HUES48 (cell line): ENCODE measurements around the gene OGN.

ENCODE experiments used
- H3K27ac ChIP-seq: one replicate; pipeline ENCODE4 v1.7.0; 2013; ENCODE audit warnings: low read depth, low read length, inconsistent platforms
- H3K27me3 ChIP-seq: 2 replicates; pipeline ENCODE4 v1.6.1; 2013; ENCODE audit warnings: mild to moderate bottlenecking, low read length; ENCODE audit not compliant: control insufficient read depth, insufficient read depth
- H3K36me3 ChIP-seq: 2 replicates; pipeline ENCODE4 v1.6.1; 2013; ENCODE audit warnings: low read length; ENCODE audit not compliant: control insufficient read depth, insufficient read depth
- H3K4me1 ChIP-seq: 2 replicates; pipeline ENCODE4 v1.6.1; 2013; ENCODE audit warnings: mild to moderate bottlenecking, low read length; ENCODE audit not compliant: control insufficient read depth, insufficient read depth
- H3K4me3 ChIP-seq: 2 replicates; pipeline ENCODE4 v1.5.1; 2013; ENCODE audit warnings: mild to moderate bottlenecking, low read depth, low read length
- H3K9ac ChIP-seq: 2 replicates; pipeline ENCODE4 v1.6.1; 2013; ENCODE audit warnings: mild to moderate bottlenecking, low read depth, low read length, moderate library complexity
- H3K9me3 ChIP-seq: 2 replicates; pipeline ENCODE4 v1.6.1; 2013; ENCODE audit warnings: low read length; ENCODE audit not compliant: control insufficient read depth, insufficient read depth

Gene OGN

DNA sequence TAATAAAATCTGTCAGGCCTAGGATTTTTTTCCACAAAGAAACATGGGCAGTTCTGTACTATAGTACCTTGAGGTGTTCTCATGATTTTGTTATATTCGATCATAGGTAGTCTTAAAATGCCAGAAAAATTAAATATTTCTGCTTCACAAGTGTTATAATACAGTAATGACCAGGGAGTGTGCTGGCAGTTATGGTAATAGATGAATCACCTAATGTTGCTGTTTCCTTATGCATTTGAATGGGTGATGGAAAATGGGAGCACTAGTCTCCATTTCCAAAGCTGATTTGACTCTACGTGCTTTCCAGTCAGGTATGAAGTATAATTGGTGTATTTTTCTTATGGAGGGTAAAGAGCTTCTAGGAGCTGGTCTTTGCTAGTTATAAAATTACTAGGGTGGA, 23.8 kb downstream of the OGN start:
- H3K27ac ChIP-seq, result no peak overlapping the region
- peaks cover 25% of the 10 kb centered on the region; the same call in 1 of the 2 replicates for H3K4me1 ChIP-seq
- H3K27me3 ChIP-seq, result no peaks in the 10 kb centered on the region
- no peak overlapping the region for H3K9ac ChIP-seq
- no peak overlapping the region for H3K4me3 ChIP-seq
- no peaks in the 10 kb centered on the region for H3K36me3 ChIP-seq
- no peaks in the 10 kb centered on the region for H3K9me3 ChIP-seq

DNA sequence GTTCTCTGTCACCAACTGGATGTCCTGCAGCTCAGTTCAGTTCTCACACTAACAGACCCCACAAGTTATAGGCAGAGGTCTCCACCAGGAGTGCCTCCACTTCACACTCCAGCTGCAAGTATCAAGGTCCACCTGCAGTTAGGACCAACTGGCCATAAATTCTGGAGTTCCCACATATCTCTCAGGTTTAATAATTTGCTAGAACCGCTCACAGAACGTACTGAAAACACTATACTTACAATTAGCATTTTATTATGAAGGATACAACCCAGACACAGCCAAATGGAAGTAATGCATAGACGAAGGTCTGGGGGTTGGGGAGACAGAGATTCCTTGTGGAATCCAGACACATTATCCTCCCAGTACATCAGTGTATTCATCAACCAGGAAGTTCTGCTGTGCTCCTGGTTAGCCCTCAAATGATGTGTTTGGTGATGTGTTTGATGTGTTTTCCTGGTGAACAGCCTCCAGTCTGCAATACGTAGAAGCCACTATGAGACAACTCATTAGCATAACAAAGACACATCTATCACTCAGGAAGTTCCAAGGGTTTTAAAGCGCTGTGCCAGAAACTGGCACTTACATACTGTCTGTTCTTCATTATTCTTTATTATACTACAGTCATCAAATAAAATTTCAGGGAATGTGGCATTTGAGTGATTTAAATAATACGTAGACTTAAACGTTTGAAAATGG, 25.4 kb downstream of the OGN start:
- H3K9me3 ChIP-seq, result no peaks in the 10 kb centered on the region
- H3K4me1 ChIP-seq, result peaks cover 25% of the 10 kb centered on the region; the same call in 1 of the 2 replicates
- no peak overlapping the region for H3K4me3 ChIP-seq
- no peaks in the 10 kb centered on the region for H3K27me3 ChIP-seq
- no peaks in the 10 kb centered on the region for H3K36me3 ChIP-seq
- H3K27ac ChIP-seq, result no peak overlapping the region
- H3K9ac ChIP-seq, result no peak overlapping the region

DNA sequence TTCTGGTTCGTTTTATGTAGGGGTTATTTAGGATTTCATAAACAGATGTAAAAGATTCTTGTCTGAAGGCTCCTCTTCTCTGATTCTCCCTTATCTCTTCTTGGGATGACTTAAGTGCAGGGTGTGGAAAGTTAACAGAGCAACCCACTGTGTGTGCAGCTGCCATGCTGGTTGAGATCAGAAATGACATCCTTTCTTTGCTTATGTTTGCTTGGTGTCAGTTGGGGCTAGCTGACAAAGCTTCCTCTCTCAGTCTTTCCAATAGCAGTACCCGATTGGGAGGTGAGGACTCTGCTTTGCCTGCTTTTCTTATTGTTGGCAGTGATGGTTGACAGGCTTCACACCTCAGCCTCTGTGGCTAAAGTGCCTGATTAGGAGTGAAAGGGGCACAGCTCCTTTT, 26.5 kb downstream of the OGN start:
- no peaks in the 10 kb centered on the region for H3K9me3 ChIP-seq
- no peak overlapping the region for H3K9ac ChIP-seq
- H3K4me1 ChIP-seq, result peaks cover 25% of the 10 kb centered on the region; the same call in 1 of the 2 replicates
- H3K36me3 ChIP-seq, result no peaks in the 10 kb centered on the region
- no peak overlapping the region for H3K27ac ChIP-seq
- no peaks in the 10 kb centered on the region for H3K27me3 ChIP-seq
- no peak overlapping the region for H3K4me3 ChIP-seq

GRCh38 chr9:92373167-92373566, 31.2 kb downstream of the OGN start:
- Histone ChIP-seq H3K9ac (no peak overlapping the region), H3K36me3 (no peaks in the 10 kb centered on the region), H3K27me3 (no peaks in the 10 kb centered on the region), H3K27ac (no peak overlapping the region), H3K9me3 (no peaks in the 10 kb centered on the region), H3K4me1 (peaks cover 15% of the 10 kb centered on the region), H3K4me3 (no peak overlapping the region)

DNA sequence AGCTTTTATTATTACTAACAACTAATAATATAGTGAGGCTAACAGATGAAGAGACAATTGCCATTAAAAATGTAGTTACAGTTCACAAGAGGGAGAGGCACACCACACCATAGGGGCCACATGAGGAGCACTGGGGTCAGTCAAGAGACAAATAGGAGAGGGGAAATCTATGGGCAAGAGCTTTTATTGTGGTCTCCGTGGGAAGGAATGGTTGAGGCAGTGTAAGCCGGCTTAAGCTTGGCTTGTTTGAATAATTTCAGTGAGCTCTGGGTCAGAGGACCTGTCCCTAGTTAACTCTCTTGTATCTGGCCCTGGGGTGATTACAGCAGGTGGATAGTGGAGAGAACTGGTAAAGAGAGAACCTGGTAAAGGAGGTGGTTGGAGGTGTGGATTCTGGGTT, 35.3 kb downstream of the OGN start:
- Histone ChIP-seq H3K9me3 (no peaks in the 10 kb centered on the region), H3K4me3 (no peak overlapping the region), H3K9ac (no peak overlapping the region), H3K27ac (no peak overlapping the region), H3K36me3 (no peaks in the 10 kb centered on the region), H3K27me3 (no peaks in the 10 kb centered on the region), H3K4me1 (peaks cover 10% of the 10 kb centered on the region)

GRCh38 chr9:92360083-92360482, 44.3 kb downstream of the OGN start:
- Histone ChIP-seq H3K9ac (no peak overlapping the region), H3K27ac (no peak overlapping the region), H3K4me1 (no peaks in the 10 kb centered on the region), H3K27me3 (no peaks in the 10 kb centered on the region), H3K9me3 (no peaks in the 10 kb centered on the region), H3K36me3 (no peaks in the 10 kb centered on the region), H3K4me3 (no peak overlapping the region)

DNA sequence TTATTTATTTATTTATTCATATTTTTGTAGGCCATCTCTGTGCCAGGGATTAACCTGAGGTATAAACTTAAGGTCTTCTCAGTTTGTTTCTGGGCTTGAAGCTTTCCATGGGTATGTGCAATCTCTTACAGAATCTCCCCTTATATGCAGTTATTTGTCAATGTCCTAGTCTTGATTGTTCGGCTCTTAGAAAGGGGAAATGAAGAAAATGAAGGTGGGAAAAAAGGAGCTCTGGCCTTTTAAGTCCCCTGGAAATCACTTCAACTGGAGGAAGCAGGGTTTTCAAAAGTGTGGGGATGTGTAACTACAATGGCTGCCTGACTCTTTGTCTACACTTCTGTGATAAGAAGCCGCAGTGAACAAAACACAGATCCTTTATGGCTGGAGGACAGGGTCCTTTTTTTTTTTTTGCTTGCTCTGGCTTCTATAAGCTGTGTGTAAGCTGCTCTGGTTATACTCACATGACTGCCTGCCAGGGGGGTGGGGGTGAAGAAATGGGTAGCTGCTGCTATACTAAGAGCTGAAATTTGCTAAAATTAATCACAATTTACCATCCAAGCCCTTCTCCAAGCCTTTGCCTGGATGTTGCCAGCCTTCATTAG, 44.9 kb downstream of the OGN start:
- Histone ChIP-seq H3K4me1 (no peaks in the 10 kb centered on the region), H3K27ac (no peak overlapping the region), H3K36me3 (no peaks in the 10 kb centered on the region), H3K4me3 (no peak overlapping the region), H3K27me3 (no peaks in the 10 kb centered on the region), H3K9ac (no peak overlapping the region), H3K9me3 (no peaks in the 10 kb centered on the region)

- Histone ChIP-seq H3K4me1 (no peaks in the 10 kb centered on the region), H3K36me3 (peaks cover 3% of the 10 kb centered on the region; the same call in 1 of the 2 replicates), H3K9ac (no peak overlapping the region), H3K27ac (no peak overlapping the region), H3K27me3 (no peaks in the 10 kb centered on the region), H3K4me3 (no peak overlapping the region), H3K9me3 (peaks cover 5% of the 10 kb centered on the region; the same call in 1 of the 2 replicates)
These were observed 51.3 kb downstream of the OGN start for GRCh38 chr9:92353051-92353450.

DNA sequence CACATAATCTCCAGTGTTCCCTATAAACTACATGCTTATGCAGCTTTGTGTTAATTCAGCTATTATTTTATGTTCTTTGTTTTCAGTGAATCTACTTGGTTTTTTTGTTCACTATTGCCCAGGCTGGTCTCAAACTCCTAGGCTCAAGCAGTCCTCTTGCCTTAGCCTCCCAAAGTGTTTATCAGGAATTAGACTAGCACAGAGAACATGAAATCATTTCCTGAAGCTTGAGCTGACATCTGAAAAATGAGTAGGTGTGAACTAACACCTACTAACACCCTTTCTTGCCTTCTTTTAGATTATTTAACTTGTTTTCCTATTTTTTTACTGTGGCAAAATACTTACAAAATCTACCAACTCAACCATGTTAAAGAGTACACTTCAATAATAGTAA, 53.6 kb downstream of the OGN start:
- H3K27ac ChIP-seq, result no peak overlapping the region

GRCh38 chr9:92349771-92350739, 54.3 kb downstream of the OGN start:
- Histone ChIP-seq H3K4me1 (no peaks in the 10 kb centered on the region), H3K9me3 (peaks cover 5% of the 10 kb centered on the region; the same call in 1 of the 2 replicates), H3K36me3 (peaks cover 6% of the 10 kb centered on the region; the same call in 1 of the 2 replicates), H3K9ac (no peak overlapping the region), H3K27me3 (no peaks in the 10 kb centered on the region), H3K4me3 (no peak overlapping the region), H3K27ac (no peak overlapping the region)

More for the DNA sequence above, 53.6 kb downstream of the OGN start:
- peaks cover 5% of the 10 kb centered on the region; the same call in 1 of the 2 replicates for H3K9me3 ChIP-seq
- no peak overlapping the region for H3K4me3 ChIP-seq
- H3K27me3 ChIP-seq, result no peaks in the 10 kb centered on the region
- peaks cover 6% of the 10 kb centered on the region; the same call in 1 of the 2 replicates for H3K36me3 ChIP-seq
- no peaks in the 10 kb centered on the region for H3K4me1 ChIP-seq
- H3K9ac ChIP-seq, result no peak overlapping the region
